Endothelial cell of umbilical vein (primary cell): ENCODE results near the gene KIAA1755. TPM values are rescaled to one million over a fixed set of nuclear protein-coding genes. Genes with fewer than 3 reads are reported as not detected.

Source experiments
- BruUV-seq: library from RNA; stranded (reverse); fragments of 400-500 nt; replicated peaks from 2 replicates; lab custom pipeline; 2021; lab: Mats Ljungman, UMichigan
- CTCF ChIA-PET: fragments of 300-600, 350-600 bp; sonication (Branson Sonifier 250); formaldehyde crosslinking; loops from one replicate; lab custom pipeline; 2021; ENCODE audit warnings: antibody characterized with exemption, inconsistent platforms; lab: Charles Lee
- POLR2A ChIA-PET: fragments of 300-600, 350-600 bp; sonication (Branson Sonifier 250); formaldehyde crosslinking; loops from one replicate; lab custom pipeline; 2021; ENCODE audit warnings: antibody characterized with exemption, inconsistent platforms; lab: Charles Lee
- DNase-seq: peaks from one replicate; pipeline ENCODE4 v3.0.0-alpha.2; 2011; ENCODE audit warnings: low read depth, low spot score
- FAIRE-seq: peaks from 2 replicates; lab custom pipeline; 2011; peaks lifted over from hg19 to GRCh38; lab: Jason Lieb, UNC
- H2AFZ ChIP-seq: 2 replicates; pipeline ENCODE4 v1.6.0; 2012; ENCODE audit warnings: low read depth, low read length, control low read depth, inconsistent platforms
- H3K27ac ChIP-seq: 2 replicates; pipeline ENCODE4 v1.5.1; 2011; ENCODE audit warnings: low read depth, mild to moderate bottlenecking, control low read depth, low read length, moderate library complexity; ENCODE audit not compliant: insufficient read depth
- H3K27me3 ChIP-seq, 2 experiments: 2 replicates each; pipeline versions ENCODE4 v1.6.0 to v1.6.1; 2011; ENCODE audit warnings: low read length in 2 of 2, mixed read lengths in 1 of 2; ENCODE audit not compliant: control insufficient read depth in 2 of 2, insufficient read depth in 2 of 2
- H3K36me3 ChIP-seq, 2 experiments: 2 replicates in 1 of 2; 3 replicates in 1 of 2; pipeline ENCODE4 v1.5.1; 2011; ENCODE audit warnings: low read length in 2 of 2, mild to moderate bottlenecking in 1 of 2, moderate library complexity in 1 of 2; ENCODE audit not compliant: control insufficient read depth in 2 of 2, insufficient read depth in 2 of 2; ENCODE audit errors: extremely low read depth in 1 of 2
- H3K4me1 ChIP-seq: 3 replicates; pipeline ENCODE4 v1.5.1; 2011; ENCODE audit warnings: mild to moderate bottlenecking, low read length; ENCODE audit not compliant: control insufficient read depth, insufficient read depth; ENCODE audit errors: extremely low read depth
- H3K4me2 ChIP-seq: 2 replicates; pipeline ENCODE4 v1.6.1; 2011; ENCODE audit warnings: low read length, control low read depth, mixed read lengths; ENCODE audit not compliant: insufficient read depth
- H3K4me3 ChIP-seq, 3 experiments: fragments of 200-600 bp in 1 of 3; sonication (generic), shearing (Covaris generic) in 1 of 3; replicated peaks in 1 of 3; 2 replicates each; pipeline ENCODE4 v1.5.1; 2011 to 2016; ENCODE audit warnings: control low read depth in 3 of 3, low read length in 3 of 3, mild to moderate bottlenecking in 2 of 3, inconsistent platforms in 1 of 3, low read depth in 1 of 3, moderate library complexity in 1 of 3; ENCODE audit not compliant: insufficient read depth in 1 of 3
- H3K79me2 ChIP-seq: 2 replicates; pipeline ENCODE4 v1.6.0; 2012; ENCODE audit warnings: low read length, inconsistent platforms; ENCODE audit not compliant: control insufficient read depth, insufficient read depth
- H3K9ac ChIP-seq: replicated peaks from 2 replicates; pipeline ENCODE3; 2011; ENCODE audit warnings: low read length, control low read depth; ENCODE audit not compliant: insufficient read depth; ENCODE audit errors: extremely low read depth
- H3K9me1 ChIP-seq: replicated peaks from 3 replicates; pipeline ENCODE4 v1.6.0; 2011; ENCODE audit warnings: mild to moderate bottlenecking, low read length; ENCODE audit not compliant: control insufficient read depth, insufficient read depth; ENCODE audit errors: extremely low read depth
- H3K9me3 ChIP-seq: replicated peaks from 2 replicates; pipeline ENCODE4 v1.5.1; 2012; ENCODE audit warnings: low read length, inconsistent platforms; ENCODE audit not compliant: control insufficient read depth, insufficient read depth
- H4K20me1 ChIP-seq: replicated peaks from 2 replicates; pipeline ENCODE3; 2011; ENCODE audit warnings: mild to moderate bottlenecking, low read length; ENCODE audit not compliant: control insufficient read depth, insufficient read depth; ENCODE audit errors: extremely low read depth
- EZH2 ChIP-seq: IDR thresholded peaks from 2 replicates; pipeline ENCODE4 v1.6.1; 2012; ENCODE audit warnings: borderline replicate concordance, low read depth, mild to moderate bottlenecking, moderate library complexity, low read length, inconsistent platforms; ENCODE audit not compliant: severe bottlenecking
- FOS ChIP-seq: IDR thresholded peaks from 2 replicates; pipeline ENCODE4 v1.6.1; 2011; ENCODE audit warnings: mild to moderate bottlenecking, low read length, moderate library complexity, borderline replicate concordance; ENCODE audit not compliant: insufficient read depth
- GATA2 ChIP-seq: IDR thresholded peaks from 2 replicates; pipeline ENCODE4 v1.7.0; 2011; ENCODE audit warnings: low read depth, mild to moderate bottlenecking, moderate library complexity, mixed read lengths, low read length; ENCODE audit not compliant: insufficient read length, insufficient read depth
- JUN ChIP-seq: IDR thresholded peaks from 2 replicates; pipeline ENCODE4 v1.6.1; 2011; ENCODE audit warnings: borderline replicate concordance, low read depth; ENCODE audit not compliant: insufficient read length, insufficient read depth
- MYC ChIP-seq: IDR thresholded peaks from one replicate; pipeline ENCODE4 v1.6.1; 2011; ENCODE audit warnings: mild to moderate bottlenecking, low read depth, low read length
- POLR2A ChIP-seq: IDR thresholded peaks from 2 replicates; pipeline ENCODE4 v1.6.1; 2012; ENCODE audit warnings: low read depth, mild to moderate bottlenecking, control low read depth, low read length
- POLR2AphosphoS5 ChIP-seq: IDR thresholded peaks from 2 replicates; pipeline ENCODE4 v1.6.1; 2012; ENCODE audit warnings: low read depth, mild to moderate bottlenecking, control low read depth, low read length, moderate library complexity; ENCODE audit not compliant: insufficient read depth
- dilution Hi-C: fragments of 300-500 bp; cut with MboI; formaldehyde crosslinking; loops from one replicate; pipeline ENCODE4 v1.15.0; 2019; ENCODE audit warnings: low sequenced_read_pairs; ENCODE audit not compliant: extremely low pct_ligation_motif_present
- intact Hi-C: fragments of 100-400 bp; cut with micrococcal nuclease; formaldehyde crosslinking; loops from one replicate; pipeline ENCODE4 v1.10.0; 2022
- polyA plus RNA-seq, 4 experiments: library from polyadenylated mRNA; depleted of rRNA in 3 of 4; stranded (reverse) in 3 of 4; unstranded in 1 of 4; fragments of >200 nt; gene quantifications; 2 replicates each; pipeline versions ENCODE4 v1.2.1 to v1.2.3, GENCODE V29; 2011 to 2012; ENCODE audit warnings: missing spikeins in 1 of 4
- total RNA-seq: library from RNA; stranded (reverse); gene quantifications from 2 replicates; pipeline ENCODE4 v1.2.3, GENCODE V29; 2021
- TF ChIP-seq, protein P1 (sequence below): IDR thresholded peaks from 2 replicates; pipeline ENCODE4 v1.6.1; 2011; ENCODE audit not compliant: insufficient read depth, insufficient read length
- TF ChIP-seq, protein P2 (sequence below), 2 donors: IDR thresholded peaks; 1 replicate in 1 of 2; 2 replicates in 1 of 2; pipeline ENCODE4 v1.5.1; 2011; ENCODE audit warnings: low read length in 2 of 2, mild to moderate bottlenecking in 2 of 2, moderate library complexity in 2 of 2, control low read depth in 1 of 2, inconsistent platforms in 1 of 2, low read depth in 1 of 2; ENCODE audit not compliant: insufficient read depth in 1 of 2; ENCODE audit errors: extremely low read depth in 1 of 2

KIAA1755 gene
- total and polyA plus RNA-seq, 2 donors (not counting 3 experiments of a cell fraction or from before 2014, with no cell fraction given) = 0.36 to 0.51 TPM

DNA sequence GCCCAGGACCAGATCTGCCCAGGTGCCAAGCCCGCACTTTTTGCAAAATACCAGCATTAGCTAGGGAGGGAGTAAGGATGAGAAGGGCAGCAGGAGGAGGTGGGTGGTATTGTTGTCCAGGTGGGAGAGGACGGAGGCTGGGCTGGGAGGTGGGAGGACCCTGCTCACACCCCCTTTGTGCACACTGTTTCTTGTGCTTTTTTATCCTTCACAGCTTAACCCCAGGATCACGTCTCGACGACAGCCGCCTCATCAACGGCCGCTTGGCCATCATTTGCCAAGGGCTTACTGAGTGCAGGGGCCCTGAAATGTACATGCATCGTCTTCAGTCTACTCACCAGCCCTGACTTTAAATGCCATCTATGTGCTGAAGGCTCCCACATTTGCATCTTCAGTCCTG lies 83.3 kb downstream of the KIAA1755 start:
- H3K27me3 ChIP-seq = no peaks in the 10 kb centered on the region
- no peaks in the 10 kb centered on the region for H3K9me3 ChIP-seq
- H4K20me1 ChIP-seq = no peaks in the 10 kb centered on the region
- no peak overlapping the region for H3K27ac ChIP-seq
- intact Hi-C loops (no loop called here), dilution Hi-C loops (no loop called here)
- no peak overlapping the region for H3K4me3 ChIP-seq
- no peak overlapping the region for H3K9ac ChIP-seq
- no peak overlapping the region for H2AFZ ChIP-seq
- TF ChIP-seq EZH2 = no peak
- TF ChIP-seq POLR2AphosphoS5 = no peak
- TF ChIP-seq JUN = no peak
- TF ChIP-seq, protein P1, sequence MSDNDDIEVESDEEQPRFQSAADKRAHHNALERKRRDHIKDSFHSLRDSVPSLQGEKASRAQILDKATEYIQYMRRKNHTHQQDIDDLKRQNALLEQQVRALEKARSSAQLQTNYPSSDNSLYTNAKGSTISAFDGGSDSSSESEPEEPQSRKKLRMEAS = no peak
- TF ChIP-seq, protein P2, sequence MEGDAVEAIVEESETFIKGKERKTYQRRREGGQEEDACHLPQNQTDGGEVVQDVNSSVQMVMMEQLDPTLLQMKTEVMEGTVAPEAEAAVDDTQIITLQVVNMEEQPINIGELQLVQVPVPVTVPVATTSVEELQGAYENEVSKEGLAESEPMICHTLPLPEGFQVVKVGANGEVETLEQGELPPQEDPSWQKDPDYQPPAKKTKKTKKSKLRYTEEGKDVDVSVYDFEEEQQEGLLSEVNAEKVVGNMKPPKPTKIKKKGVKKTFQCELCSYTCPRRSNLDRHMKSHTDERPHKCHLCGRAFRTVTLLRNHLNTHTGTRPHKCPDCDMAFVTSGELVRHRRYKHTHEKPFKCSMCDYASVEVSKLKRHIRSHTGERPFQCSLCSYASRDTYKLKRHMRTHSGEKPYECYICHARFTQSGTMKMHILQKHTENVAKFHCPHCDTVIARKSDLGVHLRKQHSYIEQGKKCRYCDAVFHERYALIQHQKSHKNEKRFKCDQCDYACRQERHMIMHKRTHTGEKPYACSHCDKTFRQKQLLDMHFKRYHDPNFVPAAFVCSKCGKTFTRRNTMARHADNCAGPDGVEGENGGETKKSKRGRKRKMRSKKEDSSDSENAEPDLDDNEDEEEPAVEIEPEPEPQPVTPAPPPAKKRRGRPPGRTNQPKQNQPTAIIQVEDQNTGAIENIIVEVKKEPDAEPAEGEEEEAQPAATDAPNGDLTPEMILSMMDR (IDR thresholded peaks at IDR 0.05; ENCODE audit: extremely low read depth in 1 of 2, insufficient read depth in 1 of 2, low read depth in 1 of 2, low read length in 2 of 2) = no peak
- no peak for TF ChIP-seq FOS
- no peak for TF ChIP-seq POLR2A
- TF ChIP-seq MYC = no peak
- TF ChIP-seq GATA2 = no peak
- ChIA-PET POLR2A (no interaction called here), CTCF (interaction anchor here (1.4 to 2.4 kb wide), 2 partner anchors 42 to 119 kb away, joined by 3 to 6 read pairs; no protein-coding TSS in a partner anchor)
- no peaks in the 10 kb centered on the region for H3K36me3 ChIP-seq
- H3K4me2 ChIP-seq = no peak overlapping the region
- DNase-seq (no peak), FAIRE-seq (no peak)
- H3K4me1 ChIP-seq = peaks cover 10% of the 10 kb centered on the region
- no peaks in the 10 kb centered on the region for H3K79me2 ChIP-seq
- no peaks in the 10 kb centered on the region for H3K9me1 ChIP-seq
- BruUV-seq = no TSS peak
